ENCODE measurements around the gene KBTBD4.
"Not testable (repeated sequence)": the region's sequence is repeated elsewhere in the genome, so short reads cannot be mapped to it uniquely, and the experiment has no call there.

The KBTBD4 gene

DNA sequence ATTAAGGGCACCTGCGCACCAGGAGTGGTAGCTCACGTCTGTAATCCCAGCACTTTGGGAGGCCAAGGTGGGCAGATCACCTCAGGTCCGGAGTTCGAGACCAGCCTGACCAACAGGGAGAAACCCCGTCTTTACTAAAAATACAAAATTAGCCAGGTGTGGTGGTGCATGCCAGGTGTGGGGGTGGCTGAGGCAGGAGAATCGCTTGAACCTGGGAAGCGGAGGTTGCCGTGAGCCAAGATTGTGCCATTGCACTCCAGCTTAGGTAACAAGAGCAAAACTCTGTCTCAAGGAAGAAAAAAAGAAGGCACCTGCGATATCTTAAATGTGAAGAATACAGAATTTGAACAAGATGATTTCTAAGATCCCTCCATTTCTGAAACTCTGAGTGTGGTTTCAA, 52.7 kb downstream of the KBTBD4 start:
- DNase-seq (ENCODE audit: low read depth) = not testable (repeated sequence)

DNA sequence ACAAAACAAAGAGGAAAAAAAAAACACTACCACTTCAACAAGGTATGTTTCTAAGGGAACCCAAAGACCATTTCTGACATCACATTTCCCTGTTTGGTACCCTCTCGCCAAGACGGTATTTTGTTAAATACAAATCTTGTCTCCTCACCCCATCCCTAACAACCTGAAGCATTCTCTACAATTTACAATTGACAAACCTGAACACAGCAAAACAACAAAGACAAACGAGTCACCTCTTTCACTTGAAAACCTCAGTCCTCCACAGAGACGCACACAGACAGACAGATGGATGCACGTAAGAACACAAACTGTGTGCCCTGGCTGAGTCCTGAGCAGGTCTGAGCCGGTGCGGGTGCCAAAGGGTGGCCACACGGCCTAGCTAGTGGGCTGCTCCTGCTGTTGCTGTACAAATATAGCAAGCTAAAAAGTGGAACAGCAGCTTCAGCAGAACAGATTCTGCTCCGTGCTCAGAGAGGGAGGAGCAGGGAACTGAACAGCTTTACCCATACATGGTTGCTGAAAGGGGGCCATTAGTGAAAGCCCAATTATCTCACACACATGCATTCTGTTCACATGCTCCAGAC, 54.4 kb downstream of the KBTBD4 start:
- DNase-seq (ENCODE audit: low read depth) = no peak

GRCh38 chr11:47523490-47524225, 55.1 kb downstream of the KBTBD4 start:
- DNase-seq (ENCODE audit: low read depth) = no peak

Measured in stimulated activated CD8-positive, alpha-beta memory T cell treated with anti-CD3 and anti-CD28 coated beads, Interleukin-15, amount 100 ng/mL, for 1 hour (primary cell).